SK-N-MC (cell line): ENCODE results near the gene NFAT5.

Source experiments
- EZH2 ChIP-seq: fragments of 200-600 bp; sonication (generic); IDR thresholded peaks from one replicate; pipeline ENCODE4 v1.6.1; 2017; ENCODE audit warnings: antibody characterized with exemption
- POLR2AphosphoS5 ChIP-seq: IDR thresholded peaks from 2 replicates; pipeline ENCODE4 v1.6.1; 2012; ENCODE audit warnings: mild to moderate bottlenecking, low read depth, low read length, borderline replicate concordance

- TF ChIP-seq EZH2 (no peak), POLR2AphosphoS5 (no peak)
These were observed 9.9 kb upstream of the NFAT5 start for GRCh38 chr16:69555867-69556266.
